DOHH2 (cell line): Measurements from ENCODE around the gene APOC1.
A peak's percentile ranks its signal among the peaks of the same experiment; 100 is the strongest.

Source experiments
- H3F3A ChIP-seq: fragments of 200-600 bp; sonication (generic), shearing (Covaris generic); 2 replicates; pipeline ENCODE4 v1.6.0; 2016; ENCODE audit warnings: antibody characterized with exemption, mild to moderate bottlenecking; ENCODE audit not compliant: control insufficient read depth, insufficient read depth
- H3K27ac ChIP-seq: fragments of 200-600 bp; sonication (generic); 2 replicates; pipeline ENCODE4 v1.5.1; 2014; ENCODE audit warnings: low read depth, mild to moderate bottlenecking, low read length, moderate library complexity
- H3K27me3 ChIP-seq: fragments of 200-600 bp; sonication (generic); 2 replicates; pipeline ENCODE4 v1.6.1; 2014; ENCODE audit warnings: mild to moderate bottlenecking, low read length, mixed read lengths; ENCODE audit not compliant: control insufficient read depth
- H3K36me3 ChIP-seq: fragments of 200-600 bp; sonication (generic); 2 replicates; pipeline ENCODE4 v1.6.1; 2014; ENCODE audit warnings: mild to moderate bottlenecking, low read length, moderate library complexity, mixed read lengths; ENCODE audit not compliant: control insufficient read depth
- H3K4me1 ChIP-seq: fragments of 200-600 bp; sonication (generic); 2 replicates; pipeline ENCODE4 v1.6.1; 2014; ENCODE audit warnings: mild to moderate bottlenecking, low read length, mixed read lengths; ENCODE audit not compliant: control insufficient read depth
- H3K4me2 ChIP-seq: fragments of 200-600 bp; sonication (generic); 2 replicates; pipeline ENCODE4 v1.6.0; 2014; ENCODE audit warnings: mild to moderate bottlenecking, low read length, moderate library complexity
- H3K4me3 ChIP-seq: fragments of 200-600 bp; sonication (generic); 2 replicates; pipeline ENCODE4 v1.5.1; 2014; ENCODE audit warnings: mild to moderate bottlenecking, low read length, mixed read lengths
- H3K79me2 ChIP-seq: fragments of 200-600 bp; sonication (generic); 2 replicates; pipeline ENCODE4 v1.6.1; 2014; ENCODE audit warnings: mild to moderate bottlenecking, low read length, mixed read lengths; ENCODE audit not compliant: control insufficient read depth
- H3K9me2 ChIP-seq: fragments of 200-600 bp; sonication (generic); replicated peaks from 2 replicates; pipeline ENCODE4 v1.6.1; 2014; ENCODE audit warnings: mild to moderate bottlenecking, low read length, mixed read lengths; ENCODE audit not compliant: control insufficient read depth
- H3K9me3 ChIP-seq: fragments of 200-600 bp; sonication (generic); 2 replicates; pipeline ENCODE4 v1.6.1; 2014; ENCODE audit warnings: antibody characterized with exemption, low read length, mixed read lengths; ENCODE audit not compliant: control insufficient read depth, insufficient read depth
- H4K20me1 ChIP-seq: fragments of 200-600 bp; sonication (generic); 2 replicates; pipeline ENCODE4 v1.6.0; 2014; ENCODE audit warnings: low read depth, mild to moderate bottlenecking, antibody characterized with exemption, low read length, moderate library complexity; ENCODE audit not compliant: control insufficient read depth, insufficient read depth
- CTCF ChIP-seq: fragments of 200-600 bp; sonication (generic); IDR thresholded peaks from one replicate; pipeline ENCODE4 v1.5.1; 2014; ENCODE audit warnings: antibody characterized with exemption, mild to moderate bottlenecking, low read depth, low read length; ENCODE audit not compliant: poor library complexity, severe bottlenecking
- EZH2phosphoT487 ChIP-seq: fragments of 200-600 bp; sonication (generic); IDR thresholded peaks from 2 replicates; pipeline ENCODE4 v1.6.1; 2017; ENCODE audit warnings: borderline replicate concordance, mild to moderate bottlenecking, antibody characterized with exemption, low read length, moderate library complexity, mixed read lengths

APOC1 gene

GRCh38 chr19:44892932-44893331 is 21.5 kb upstream of the APOC1 start:
- Histone ChIP-seq H3K79me2 (peaks cover 58% of the 10 kb centered on the region), H3K27me3 (no peaks in the 10 kb centered on the region), H3K27ac (no peak overlapping the region), H3K36me3 (peaks cover 63% of the 10 kb centered on the region), H3K4me3 (peak overlapping the region; percentile 89; the same call in 1 of the 2 replicates), H3K4me2 (peak overlapping the region; percentile 75; the same call in 1 of the 2 replicates), H4K20me1 (peaks cover 14% of the 10 kb centered on the region), H3K9me2 (no peaks in the 10 kb centered on the region), H3F3A (peaks cover 6% of the 10 kb centered on the region), H3K9me3 (no peaks in the 10 kb centered on the region), H3K4me1 (peaks cover 19% of the 10 kb centered on the region)
- TF ChIP-seq EZH2phosphoT487 (no peak), CTCF (no peak)

- Histone ChIP-seq H3K9me2 (no peaks in the 10 kb centered on the region), H3K36me3 (peaks cover 67% of the 10 kb centered on the region)
Measured at GRCh38 chr19:44893332-44894051, 20.9 kb upstream of the APOC1 start.

GRCh38 chr19:44894052-44894400 is 20.4 kb upstream of the APOC1 start:
- Histone ChIP-seq H3K4me1 (peaks cover 19% of the 10 kb centered on the region), H3K27ac (no peak overlapping the region), H3K9me3 (no peaks in the 10 kb centered on the region), H3K4me3 (no peak overlapping the region), H3K9me2 (no peaks in the 10 kb centered on the region), H3K36me3 (peaks cover 67% of the 10 kb centered on the region), H4K20me1 (peaks cover 14% of the 10 kb centered on the region), H3K79me2 (peaks cover 58% of the 10 kb centered on the region), H3F3A (peaks cover 6% of the 10 kb centered on the region), H3K4me2 (no peak overlapping the region), H3K27me3 (no peaks in the 10 kb centered on the region)
- TF ChIP-seq EZH2phosphoT487 (no peak), CTCF (no peak)

More at GRCh38 chr19:44893332-44894051, 20.9 kb upstream of the APOC1 start:
- H3K4me2 ChIP-seq: peak overlapping the region; percentile 75; the same call in 1 of the 2 replicates
- H3K27ac ChIP-seq: no peak overlapping the region
- H3K4me3 ChIP-seq: no peak overlapping the region
- H3K9me3 ChIP-seq: no peaks in the 10 kb centered on the region
- peaks cover 19% of the 10 kb centered on the region for H3K4me1 ChIP-seq
- H4K20me1 ChIP-seq: peaks cover 14% of the 10 kb centered on the region
- H3K27me3 ChIP-seq: no peaks in the 10 kb centered on the region
- TF ChIP-seq CTCF: no peak
- no peak for TF ChIP-seq EZH2phosphoT487
- peaks cover 6% of the 10 kb centered on the region for H3F3A ChIP-seq
- H3K79me2 ChIP-seq: peaks cover 58% of the 10 kb centered on the region
